SK-MEL-5 (cell line): ENCODE measurements around the gene HIF3A. TPM values are rescaled to one million over a fixed set of nuclear protein-coding genes. Genes with fewer than 3 reads are reported as not detected.

Experiments
- DNase-seq: peaks from one replicate; pipeline ENCODE4 v3.0.0-alpha.2; 2016; ENCODE audit warnings: low read depth, low spot score
- in situ Hi-C: cut with HindIII; loops from 2 replicates; pipeline ENCODE4 v1.10.0; 2016; ENCODE audit warnings: low sequenced_read_pairs, high pct_unique_total_duplicates, low pct_unique_long_range_greater_than_20kb
- total RNA-seq: library from RNA; depleted of rRNA; stranded (reverse); fragments of >200 nt; shearing (Covaris generic); gene quantifications from 2 replicates; pipeline ENCODE4 v1.2.3, GENCODE V29; 2014

The HIF3A gene
- total RNA-seq, 1 experiment from 2014 or later: not detected

GRCh38 chr19:46288896-46289588 lies 7.8 kb upstream of the HIF3A start:
- in situ Hi-C loops: no loop called here
- peak; percentile 55 for DNase-seq

DNA sequence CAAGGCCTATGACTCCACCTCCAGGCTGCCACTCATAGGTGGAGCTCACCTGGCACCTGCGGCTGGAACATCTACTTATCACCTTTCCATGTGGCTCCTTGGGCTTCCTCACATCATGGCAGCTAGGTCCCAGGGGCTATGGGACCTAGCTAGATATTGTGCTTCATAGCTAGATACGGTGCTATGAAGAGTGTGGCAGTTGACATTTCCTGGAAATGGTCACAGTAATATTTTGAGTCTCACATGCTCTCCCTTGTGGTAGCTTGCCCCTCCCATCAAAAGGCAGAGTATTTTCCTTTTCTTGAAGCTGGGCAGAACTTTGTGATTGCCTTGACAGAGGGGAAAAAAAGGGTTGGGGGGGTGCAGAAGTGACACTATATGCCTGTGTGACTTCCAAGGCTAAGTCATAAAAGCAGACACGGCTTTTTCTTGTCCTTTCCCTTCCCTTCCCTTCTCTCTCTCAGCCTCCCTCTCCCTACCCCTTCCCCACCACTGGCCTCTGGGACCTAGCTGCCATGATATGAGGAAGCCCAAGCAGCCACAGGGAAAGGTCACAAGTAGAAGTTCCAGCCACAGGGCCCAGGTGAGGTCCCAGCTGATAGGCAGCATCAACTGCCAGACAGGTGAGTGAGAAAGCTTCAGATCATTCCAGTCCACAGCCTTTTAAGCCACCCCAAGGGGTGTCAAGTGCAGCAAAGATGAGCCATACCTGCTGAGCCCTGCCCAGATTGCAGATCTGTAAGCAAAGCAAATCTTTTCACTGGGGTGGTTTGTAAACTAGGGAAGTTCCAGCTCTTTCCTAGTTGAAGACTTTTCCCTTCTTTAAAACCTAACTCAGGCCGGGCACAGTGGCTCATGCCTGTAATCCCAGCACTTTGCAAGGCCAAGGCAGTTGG lies 6.9 kb upstream of the HIF3A start:
- in situ Hi-C loops: no loop called here
- DNase-seq: no peak

GRCh38 chr19:46291829-46292228 lies 5.0 kb upstream of the HIF3A start:
- in situ Hi-C loops: no loop called here
- DNase-seq: no peak

DNA sequence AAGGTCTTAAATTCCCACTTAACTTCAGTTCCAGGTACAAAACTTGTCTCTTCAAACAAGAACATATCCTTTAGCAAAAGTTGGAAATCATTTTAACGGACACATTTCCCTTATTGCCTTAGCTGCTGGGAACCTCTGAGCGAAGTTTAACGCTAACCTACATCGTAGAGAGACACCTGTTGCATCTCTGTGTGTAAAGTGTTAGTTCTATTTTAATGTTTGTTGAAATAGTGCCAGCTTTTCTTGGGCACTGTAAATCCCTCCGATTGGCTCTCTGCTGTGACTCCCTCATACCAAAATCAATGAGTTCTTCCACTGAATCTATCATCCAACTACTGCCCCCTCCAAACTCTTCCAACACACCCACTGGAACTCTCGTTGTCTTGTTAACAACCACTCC lies 2.3 kb upstream of the HIF3A start:
- no peak for DNase-seq
- in situ Hi-C loops: no loop called here

- DNase-seq: no peak
- in situ Hi-C loops: no loop called here
Measured at GRCh38 chr19:46295401-46296201, 1.2 kb upstream of the HIF3A start.

DNA sequence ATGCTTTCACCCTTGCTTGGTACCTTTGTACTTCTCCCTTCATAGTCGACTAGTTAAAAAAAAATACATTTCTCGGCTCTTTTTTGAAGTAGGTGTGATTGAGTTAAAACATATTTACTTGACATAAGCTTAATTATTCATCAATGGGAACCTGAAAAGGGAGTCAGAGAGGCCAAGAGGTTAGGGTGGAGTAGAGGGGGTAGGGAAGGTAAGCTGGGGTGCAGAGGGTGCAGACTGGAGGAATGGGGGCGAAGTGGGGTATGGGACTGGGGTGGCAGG lies 701 bp upstream of the HIF3A start:
- DNase-seq: no peak
- in situ Hi-C loops: no loop called here

GRCh38 chr19:46297700-46298478 lies 1.0 kb downstream of the HIF3A start:
- in situ Hi-C loops: no loop called here

DNA sequence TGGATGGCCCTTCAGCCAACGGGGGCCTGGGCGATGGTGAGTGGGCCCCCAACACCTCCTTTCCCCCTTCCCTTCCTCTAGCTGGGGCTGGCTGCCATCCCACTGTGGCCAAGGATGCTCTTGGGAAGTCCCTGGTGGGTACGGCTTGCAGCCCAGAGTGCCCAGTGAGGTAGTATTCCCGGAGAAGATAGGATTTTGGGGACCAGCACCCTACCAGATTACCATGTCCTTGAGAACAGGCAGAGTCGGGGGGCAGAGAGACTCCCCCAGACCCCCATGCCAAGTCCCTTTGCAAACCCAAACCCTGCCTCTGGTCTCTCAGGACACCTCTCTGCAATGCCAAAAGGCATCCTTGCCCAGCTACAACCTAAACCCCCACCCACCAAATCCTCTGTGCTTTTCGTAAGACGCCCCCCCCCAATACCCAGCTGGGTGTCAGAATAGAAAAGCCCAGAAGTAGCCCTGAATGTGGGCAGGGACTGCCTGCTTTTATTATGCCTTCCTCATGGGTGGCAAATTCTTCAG lies 1.7 kb downstream of the HIF3A start:
- in situ Hi-C loops: no loop called here
- DNase-seq: no peak

More at GRCh38 chr19:46297700-46298478, 1.0 kb downstream of the HIF3A start:
- DNase-seq: no peak

DNA sequence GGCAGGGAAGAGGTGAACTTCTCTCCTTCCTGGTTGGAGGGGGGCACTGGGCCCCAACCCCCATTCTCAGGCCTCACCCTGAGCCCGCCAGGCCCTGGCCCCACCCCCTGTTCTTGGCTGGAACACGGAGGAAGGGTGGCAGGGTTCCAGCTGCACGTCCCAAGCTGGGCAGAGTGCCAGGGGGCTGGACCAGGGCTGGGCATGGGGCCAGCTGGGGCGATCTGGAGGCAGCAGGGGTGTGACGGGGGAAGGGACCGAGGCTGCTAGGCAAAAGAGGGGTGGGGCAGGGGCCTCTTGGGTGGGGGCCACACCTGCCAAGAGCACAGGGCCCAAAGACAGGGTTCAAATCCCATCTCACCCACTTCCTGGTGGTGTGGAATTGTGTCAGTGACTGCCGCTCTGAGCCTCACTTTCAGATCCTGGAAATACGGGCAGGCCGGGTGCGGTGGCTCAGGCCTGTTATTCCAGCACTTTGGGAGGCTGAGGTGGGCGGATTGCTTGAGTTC lies 2.2 kb downstream of the HIF3A start:
- DNase-seq: peak; percentile 57
- in situ Hi-C loops: no loop called here

DNA sequence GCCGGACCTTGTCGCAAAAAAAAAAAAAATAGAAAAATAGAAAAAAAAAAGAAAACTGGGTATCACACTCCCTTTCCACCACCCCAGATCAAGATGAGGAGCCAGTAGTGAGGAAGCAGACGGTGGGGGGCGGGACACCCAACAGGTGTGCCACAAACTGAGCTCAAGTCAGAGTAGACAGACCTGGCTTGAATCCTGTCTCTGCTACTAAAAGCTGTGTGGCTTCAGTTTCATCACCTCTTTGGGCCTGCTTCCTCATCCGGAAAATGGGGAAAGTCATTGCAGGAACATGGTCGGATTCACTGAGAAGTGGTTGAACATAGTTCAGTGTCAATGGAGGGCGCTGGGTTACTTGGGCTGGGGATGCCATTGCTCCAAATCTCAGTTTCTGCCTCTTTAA lies 2.9 kb downstream of the HIF3A start:
- DNase-seq: no peak

DNA sequence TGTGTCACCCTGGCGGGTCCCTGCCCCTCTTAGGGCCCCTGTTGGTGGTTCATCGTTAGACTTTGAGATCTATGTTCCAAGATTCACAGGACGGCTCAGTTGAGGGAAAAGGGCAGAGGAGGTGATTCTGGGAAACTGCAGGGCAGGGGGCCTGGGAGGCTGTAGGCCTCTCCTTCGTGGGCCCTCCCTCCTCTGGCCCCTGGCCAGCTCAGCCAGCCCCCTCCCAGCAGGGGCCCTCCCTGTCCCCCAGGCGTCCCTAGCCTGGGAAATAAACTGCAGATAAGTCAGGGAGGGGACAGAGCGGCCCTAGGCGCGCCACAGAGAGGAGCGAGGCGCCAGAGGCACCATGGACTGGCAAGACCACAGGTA lies 6.5 kb downstream of the HIF3A start:
- DNase-seq: no peak

More for the DNA sequence above, 2.9 kb downstream of the HIF3A start:
- in situ Hi-C loops: no loop called here

GRCh38 chr19:46303691-46304397 lies 7.0 kb downstream of the HIF3A start:
- in situ Hi-C loops: no loop called here
- peak; percentile 33 for DNase-seq

More for the DNA sequence above, 6.5 kb downstream of the HIF3A start:
- in situ Hi-C loops: no loop called here

- DNase-seq: no peak
- in situ Hi-C loops: no loop called here
Measured at GRCh38 chr19:46306501-46306900, 9.7 kb downstream of the HIF3A start.

- in situ Hi-C loops: no loop called here
- DNase-seq: no peak
Measured at GRCh38 chr19:46308510-46308909, 11.7 kb downstream of the HIF3A start.

GRCh38 chr19:46309056-46309455 lies 12.2 kb downstream of the HIF3A start:
- in situ Hi-C loops: no loop called here
- no peak for DNase-seq

GRCh38 chr19:46311444-46311843 lies 14.6 kb downstream of the HIF3A start:
- in situ Hi-C loops: no loop called here
- no peak for DNase-seq
